ENCODE results near the gene MYO7B.

Gene MYO7B

DNA sequence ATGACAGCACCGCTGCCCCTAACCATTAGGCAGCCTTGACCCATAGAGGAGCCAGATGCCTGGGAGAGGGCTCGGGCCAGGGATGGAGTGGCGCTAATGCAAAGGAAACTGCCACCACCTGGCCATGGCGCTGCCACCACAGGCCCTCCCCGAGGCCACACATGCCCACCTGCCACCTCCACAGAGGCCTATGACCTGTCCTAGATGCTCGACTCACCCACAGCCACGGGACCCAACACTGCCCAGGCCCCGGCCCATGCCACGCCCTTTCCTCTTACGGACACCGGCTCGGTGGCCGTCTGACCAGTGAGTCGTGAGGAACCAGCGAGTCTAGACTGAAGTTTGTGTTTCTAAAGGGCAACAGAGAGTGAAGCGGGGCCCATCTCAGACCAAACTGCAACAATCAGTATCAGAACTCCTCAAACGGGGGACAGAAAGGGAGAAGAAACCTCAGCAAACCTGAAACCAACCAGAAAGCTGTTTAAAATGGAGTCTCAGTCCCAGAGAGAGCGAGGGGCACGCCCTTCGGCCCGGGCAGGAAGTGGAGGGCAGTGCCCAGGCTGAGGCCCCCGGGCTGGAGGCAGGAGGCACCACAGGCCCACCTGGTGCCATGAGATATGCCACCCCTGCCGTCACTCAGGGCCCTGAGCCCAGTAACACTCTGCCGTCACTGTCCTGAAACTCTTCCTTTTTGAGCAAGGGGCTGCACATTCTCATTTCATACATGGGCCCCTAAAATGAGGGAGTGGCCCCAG, 111.2 kb downstream of the MYO7B start:
- H3K9me2 ChIP-seq (ENCODE audit: low read depth, low read length): no peaks in the 10 kb centered on the region
- no peaks in the 10 kb centered on the region for H3K27me3 ChIP-seq (ENCODE audit: insufficient read depth, low read length)
- H3K4me2 ChIP-seq (ENCODE audit: low read length): no peak overlapping the region
- H3F3A ChIP-seq (ENCODE audit: insufficient read depth, low read length): no peaks in the 10 kb centered on the region
- no peak overlapping the region for H2AFZ ChIP-seq (ENCODE audit: low read length)
- no peaks in the 10 kb centered on the region for H3K9me3 ChIP-seq (ENCODE audit: low read length)
- H3K27ac ChIP-seq (ENCODE audit: low read depth, low read length, poor library complexity, severe bottlenecking): no peak overlapping the region
- H3K9ac ChIP-seq (ENCODE audit: low read length): no peak overlapping the region
- no peaks in the 10 kb centered on the region for H4K20me1 ChIP-seq (ENCODE audit: insufficient read depth, low read length)
- no peaks in the 10 kb centered on the region for H3K36me3 ChIP-seq (ENCODE audit: insufficient read depth, low read length)
- TF ChIP-seq EZH2 (IDR thresholded peaks at IDR 0.05; ENCODE audit: borderline replicate concordance, low read length): no peak
- TF ChIP-seq, protein P1, sequence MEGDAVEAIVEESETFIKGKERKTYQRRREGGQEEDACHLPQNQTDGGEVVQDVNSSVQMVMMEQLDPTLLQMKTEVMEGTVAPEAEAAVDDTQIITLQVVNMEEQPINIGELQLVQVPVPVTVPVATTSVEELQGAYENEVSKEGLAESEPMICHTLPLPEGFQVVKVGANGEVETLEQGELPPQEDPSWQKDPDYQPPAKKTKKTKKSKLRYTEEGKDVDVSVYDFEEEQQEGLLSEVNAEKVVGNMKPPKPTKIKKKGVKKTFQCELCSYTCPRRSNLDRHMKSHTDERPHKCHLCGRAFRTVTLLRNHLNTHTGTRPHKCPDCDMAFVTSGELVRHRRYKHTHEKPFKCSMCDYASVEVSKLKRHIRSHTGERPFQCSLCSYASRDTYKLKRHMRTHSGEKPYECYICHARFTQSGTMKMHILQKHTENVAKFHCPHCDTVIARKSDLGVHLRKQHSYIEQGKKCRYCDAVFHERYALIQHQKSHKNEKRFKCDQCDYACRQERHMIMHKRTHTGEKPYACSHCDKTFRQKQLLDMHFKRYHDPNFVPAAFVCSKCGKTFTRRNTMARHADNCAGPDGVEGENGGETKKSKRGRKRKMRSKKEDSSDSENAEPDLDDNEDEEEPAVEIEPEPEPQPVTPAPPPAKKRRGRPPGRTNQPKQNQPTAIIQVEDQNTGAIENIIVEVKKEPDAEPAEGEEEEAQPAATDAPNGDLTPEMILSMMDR (IDR thresholded peaks at IDR 0.05; ENCODE audit: low read length): no peak
- no peaks in the 10 kb centered on the region for H3K4me1 ChIP-seq (ENCODE audit: insufficient read depth, low read length, severe bottlenecking)
- no peak overlapping the region for H3K4me3 ChIP-seq (ENCODE audit: low read depth, low read length, poor library complexity, severe bottlenecking)
- no peaks in the 10 kb centered on the region for H3K79me2 ChIP-seq (ENCODE audit: insufficient read depth, low read length)

DNA sequence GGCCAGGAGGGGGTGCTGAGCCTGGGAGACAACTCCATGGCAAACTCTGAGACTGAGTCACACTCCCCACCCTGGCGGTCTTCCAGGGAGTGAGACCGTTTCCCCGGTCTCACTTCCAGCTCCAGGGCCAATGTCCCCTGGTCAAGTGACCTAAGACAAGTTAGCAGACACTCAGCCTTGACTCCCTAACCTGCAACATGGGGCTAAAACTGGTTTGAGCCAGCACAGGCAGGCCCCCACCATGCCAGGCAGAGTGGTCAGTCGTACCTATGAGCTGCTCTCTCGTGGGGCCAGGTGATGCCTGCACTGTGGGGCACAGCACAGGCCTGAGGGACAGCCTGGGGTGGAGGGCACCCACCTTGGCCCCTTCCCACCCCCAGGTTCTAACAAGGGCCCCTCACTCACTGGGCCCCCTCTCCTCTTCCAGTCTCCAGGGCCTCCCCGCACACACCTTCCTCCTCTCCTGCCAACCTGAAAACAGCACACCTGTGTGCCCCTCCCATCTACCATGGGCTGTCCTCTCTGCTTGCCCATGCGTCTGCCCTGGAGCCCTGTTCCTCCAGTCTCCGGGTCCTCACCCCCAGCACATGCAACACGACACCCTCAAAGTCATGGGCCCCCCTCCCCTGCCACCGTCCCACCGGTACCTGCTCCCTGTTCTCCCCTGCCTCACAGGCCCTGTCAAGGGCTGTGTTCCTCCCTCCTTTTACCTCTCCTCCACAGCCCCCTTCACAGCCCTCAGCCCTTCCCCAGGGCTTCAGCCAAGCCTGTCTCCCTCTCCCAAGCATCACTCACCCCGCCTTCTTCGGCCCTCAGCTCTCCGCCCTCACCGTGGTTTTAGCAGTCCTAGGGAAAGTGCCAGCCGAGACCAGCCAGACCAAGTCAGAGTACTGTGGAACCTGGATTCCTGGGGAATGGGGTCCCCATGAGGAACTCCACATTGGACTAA, 112.0 kb downstream of the MYO7B start:
- no peak overlapping the region for H3K27ac ChIP-seq (ENCODE audit: low read depth, low read length, poor library complexity, severe bottlenecking)
- TF ChIP-seq, protein P1 (IDR thresholded peaks at IDR 0.05; ENCODE audit: low read length): no peak
- TF ChIP-seq EZH2 (IDR thresholded peaks at IDR 0.05; ENCODE audit: borderline replicate concordance, low read length): no peak
- no peak overlapping the region for H3K4me2 ChIP-seq (ENCODE audit: low read length)

DNA sequence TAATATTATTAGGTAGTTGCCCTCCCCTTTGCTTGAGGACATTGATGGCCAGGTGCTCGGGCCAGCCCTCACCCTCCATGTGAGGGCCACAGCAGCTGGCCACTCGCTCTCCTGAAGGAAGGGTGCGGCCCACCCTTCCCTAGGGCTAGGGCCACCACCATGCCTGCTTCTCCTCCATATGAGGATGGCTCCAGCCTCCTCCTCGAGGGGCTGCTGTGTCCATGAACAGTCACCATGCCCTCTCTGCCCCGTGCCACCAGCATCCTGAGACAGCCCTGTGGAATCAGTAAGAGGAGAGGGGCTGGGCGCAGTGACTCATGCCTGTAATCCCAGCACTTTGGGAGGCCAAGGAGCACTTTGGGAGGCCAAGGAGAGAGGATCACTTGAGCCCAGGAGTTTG, 112.8 kb downstream of the MYO7B start:
- H3K36me3 ChIP-seq (ENCODE audit: insufficient read depth, low read length): no peaks in the 10 kb centered on the region
- no peaks in the 10 kb centered on the region for H4K20me1 ChIP-seq (ENCODE audit: insufficient read depth, low read length)
- H3K4me1 ChIP-seq (ENCODE audit: insufficient read depth, low read length, severe bottlenecking): no peaks in the 10 kb centered on the region
- H3K27me3 ChIP-seq (ENCODE audit: insufficient read depth, low read length): no peaks in the 10 kb centered on the region
- H3K27ac ChIP-seq (ENCODE audit: low read depth, low read length, poor library complexity, severe bottlenecking): no peak overlapping the region
- H3K4me2 ChIP-seq (ENCODE audit: low read length): no peak overlapping the region
- no peak for TF ChIP-seq EZH2 (IDR thresholded peaks at IDR 0.05; ENCODE audit: borderline replicate concordance, low read length)
- TF ChIP-seq, protein P1 (IDR thresholded peaks at IDR 0.05; ENCODE audit: low read length): no peak
- no peak overlapping the region for H2AFZ ChIP-seq (ENCODE audit: low read length)
- H3K9me3 ChIP-seq (ENCODE audit: low read length): no peaks in the 10 kb centered on the region
- H3F3A ChIP-seq (ENCODE audit: insufficient read depth, low read length): no peaks in the 10 kb centered on the region
- H3K9me2 ChIP-seq (ENCODE audit: low read depth, low read length): no peaks in the 10 kb centered on the region
- no peak overlapping the region for H3K4me3 ChIP-seq (ENCODE audit: low read depth, low read length, poor library complexity, severe bottlenecking)
- H3K79me2 ChIP-seq (ENCODE audit: insufficient read depth, low read length): no peaks in the 10 kb centered on the region
- H3K9ac ChIP-seq (ENCODE audit: low read length): no peak overlapping the region

More for the DNA sequence above, 112.0 kb downstream of the MYO7B start:
- Histone ChIP-seq H3K4me1 (ENCODE audit: insufficient read depth, low read length, severe bottlenecking) (no peaks in the 10 kb centered on the region), H3K79me2 (ENCODE audit: insufficient read depth, low read length) (no peaks in the 10 kb centered on the region), H3K9me2 (ENCODE audit: low read depth, low read length) (no peaks in the 10 kb centered on the region), H4K20me1 (ENCODE audit: insufficient read depth, low read length) (no peaks in the 10 kb centered on the region), H3K36me3 (ENCODE audit: insufficient read depth, low read length) (no peaks in the 10 kb centered on the region), H3K27me3 (ENCODE audit: insufficient read depth, low read length) (no peaks in the 10 kb centered on the region), H3K4me3 (ENCODE audit: low read depth, low read length, poor library complexity, severe bottlenecking) (no peak overlapping the region), H2AFZ (ENCODE audit: low read length) (no peak overlapping the region), H3F3A (ENCODE audit: insufficient read depth, low read length) (no peaks in the 10 kb centered on the region), H3K9me3 (ENCODE audit: low read length) (no peaks in the 10 kb centered on the region), H3K9ac (ENCODE audit: low read length) (no peak overlapping the region)

Data from OCI-LY1 (cell line).